RWPE1 (cell line): ENCODE results near the gene AKT1.

Source experiments
- CTCF ChIA-PET: fragments of 350-600 bp; sonication (Branson Sonifier 250); formaldehyde crosslinking; extraction: SDS; loops from one replicate; lab custom pipeline; 2021; lab: Yijun Ruan, JAX
- POLR2A ChIA-PET: fragments of 400-600 bp; formaldehyde crosslinking; extraction: SDS; loops from one replicate; lab custom pipeline; 2020; ENCODE audit warnings: antibody characterized with exemption; ENCODE audit not compliant: low non-redundant PET; lab: Yijun Ruan, JAX
- DNase-seq: peaks from one replicate; pipeline ENCODE4 v3.0.0; 2012; ENCODE audit warnings: low spot score
- H3K27ac ChIP-seq: fragments of 450-650 bp; 2 replicates; pipeline ENCODE4 v1.5.1; 2017
- CTCF ChIP-seq: fragments of 450-650 bp; conservative IDR thresholded peaks from 2 replicates; pipeline ENCODE4 v1.5.1; 2017; ENCODE audit warnings: low read depth, mild to moderate bottlenecking

Gene AKT1

GRCh38 chr14:104794993-104795780, at the start of gene AKT1:
Gene AKT1, minus strand, starts transcription at chr14:104795748. Its CDS starts 3,105 bp downstream, at chr14:104792643.
- TF ChIP-seq CTCF: no peak
- peak within 1 kb of the TSS; percentile 84 for H3K27ac ChIP-seq
- DNase-seq: peak; percentile 49
- ChIA-PET CTCF (interaction anchor here (0.6 to 2.4 kb wide), 4 partner anchors 26 to 114 kb away, joined by 3 to 10 read pairs (median 4); no protein-coding TSS in a partner anchor), POLR2A (interaction anchor here (0.8 to 0.9 kb wide), 2 partner anchors 31 to 36 kb away, joined by 4 read pairs; no protein-coding TSS in a partner anchor)

GRCh38 chr14:104845033-104845666, 49.6 kb upstream of the AKT1 start:
- no peak for DNase-seq
- H3K27ac ChIP-seq: no peak overlapping the region
- ChIA-PET POLR2A (no interaction called here), CTCF (interaction anchor here (0.7 kb wide), 1 partner anchor 39 kb away, joined by 5 read pairs; no protein-coding TSS in a partner anchor)
- TF ChIP-seq CTCF: no peak

- TF ChIP-seq CTCF: no peak
- DNase-seq: no peak
- CTCF ChIA-PET: interaction anchor here (0.7 kb wide), 1 partner anchor 38 kb away, joined by 5 read pairs; no protein-coding TSS in a partner anchor
- POLR2A ChIA-PET: no interaction called here
- H3K27ac ChIP-seq: no peak overlapping the region
Observed at GRCh38 chr14:104844306-104845032, 48.9 kb upstream of the AKT1 start.

- CTCF ChIA-PET: no interaction called here
- POLR2A ChIA-PET: no interaction called here
- TF ChIP-seq CTCF: no peak
- no peak overlapping the region for H3K27ac ChIP-seq
- no peak for DNase-seq
Observed at GRCh38 chr14:104843442-104844305, 48.1 kb upstream of the AKT1 start.

- TF ChIP-seq CTCF: no peak
- ChIA-PET POLR2A (no interaction called here), CTCF (no interaction called here)
- DNase-seq: no peak
- H3K27ac ChIP-seq: no peak overlapping the region
Observed at GRCh38 chr14:104843006-104843405, 47.5 kb upstream of the AKT1 start.
